Naive thymus-derived CD4-positive, alpha-beta T cell (primary cell): Measurements from ENCODE around the gene DMRTA2. TPM values are rescaled to one million over a fixed set of nuclear protein-coding genes. Genes with fewer than 3 reads are reported as not detected.

Experiments used
- ATAC-seq: fragments of 150-1000 bp; cut with Tn5 transposase; 2 replicates; pipeline ENCODE4 v1.10.0; 2021; ENCODE audit warnings: mild to moderate bottlenecking, moderate library complexity
- CTCF ChIA-PET: fragments of 350-600 bp; sonication (Branson Sonifier 250); formaldehyde crosslinking; loops from one replicate; lab custom pipeline; 2021; ENCODE audit warnings: antibody characterized with exemption; lab: Charles Lee
- POLR2A ChIA-PET: fragments of 350-600 bp; sonication (Branson Sonifier 250); formaldehyde crosslinking; loops from one replicate; lab custom pipeline; 2021; ENCODE audit warnings: antibody characterized with exemption, inconsistent platforms; lab: Charles Lee
- DNase-seq, 9 donors: peaks; one replicate each; pipeline versions ENCODE4 v3.0.0 to v3.0.0-alpha.2; 2020 to 2022; ENCODE audit warnings: mixed read lengths in 1 of 9
- H3K27ac ChIP-seq: one replicate; pipeline ENCODE4 v1.7.0; 2013; ENCODE audit warnings: mild to moderate bottlenecking, low read depth, low read length, moderate library complexity
- H3K27me3 ChIP-seq, 2 donors: one replicate each; pipeline ENCODE4 v1.7.0; 2013; ENCODE audit warnings: low read length in 2 of 2, mild to moderate bottlenecking in 2 of 2, moderate library complexity in 2 of 2; ENCODE audit not compliant: control insufficient read depth in 2 of 2, insufficient read depth in 2 of 2
- H3K36me3 ChIP-seq, 3 experiments: 1 replicate in 2 of 3; 2 replicates in 1 of 3; pipeline ENCODE4 v1.7.0; 2013; ENCODE audit warnings: low read length in 3 of 3, mild to moderate bottlenecking in 3 of 3, moderate library complexity in 1 of 3; ENCODE audit not compliant: insufficient read depth in 3 of 3, control insufficient read depth in 2 of 3
- H3K4me1 ChIP-seq, 2 donors: one replicate each; pipeline ENCODE4 v1.7.0; 2013; ENCODE audit warnings: low read length in 2 of 2, mild to moderate bottlenecking in 2 of 2, moderate library complexity in 1 of 2; ENCODE audit not compliant: control insufficient read depth in 2 of 2, insufficient read depth in 2 of 2
- H3K4me3 ChIP-seq: 2 replicates; pipeline ENCODE4 v1.7.0; 2013; ENCODE audit warnings: mild to moderate bottlenecking, low read length
- H3K9me3 ChIP-seq, 3 experiments: 1 replicate in 2 of 3; 2 replicates in 1 of 3; pipeline ENCODE4 v1.7.0; 2013; ENCODE audit warnings: low read length in 3 of 3; ENCODE audit not compliant: control insufficient read depth in 2 of 3
- H3K27ac Mint-ChIP-seq, 9 donors: one replicate each; pipeline ENCODE4 v1.8.0; 2020 to 2022; ENCODE audit warnings: mixed read lengths in 9 of 9, mild to moderate bottlenecking in 8 of 9, moderate library complexity in 5 of 9, inconsistent platforms in 2 of 9
- H3K27me3 Mint-ChIP-seq, 5 donors: one replicate each; pipeline ENCODE4 v1.8.0; 2021 to 2022; ENCODE audit warnings: mixed read lengths in 5 of 5, mild to moderate bottlenecking in 1 of 5
- H3K36me3 Mint-ChIP-seq, 5 donors: one replicate each; pipeline ENCODE4 v1.8.0; 2020 to 2022; ENCODE audit warnings: mixed read lengths in 5 of 5, mild to moderate bottlenecking in 3 of 5, inconsistent platforms in 1 of 5
- H3K4me1 Mint-ChIP-seq, 7 donors: one replicate each; pipeline ENCODE4 v1.8.0; 2020 to 2022; ENCODE audit warnings: mixed read lengths in 7 of 7, mild to moderate bottlenecking in 3 of 7, inconsistent platforms in 1 of 7
- H3K4me3 Mint-ChIP-seq, 10 donors: one replicate each; pipeline ENCODE4 v1.8.0; 2020 to 2022; ENCODE audit warnings: mild to moderate bottlenecking in 10 of 10, mixed read lengths in 10 of 10, moderate library complexity in 6 of 10, inconsistent platforms in 2 of 10
- H3K9me3 Mint-ChIP-seq, 11 donors: one replicate each; pipeline ENCODE4 v1.8.0; 2020 to 2022; ENCODE audit warnings: mixed read lengths in 11 of 11, mild to moderate bottlenecking in 4 of 11, inconsistent platforms in 1 of 11, moderate library complexity in 1 of 11
- intact Hi-C, 2 donors: fragments of 100-400 bp; cut with micrococcal nuclease; formaldehyde crosslinking; loops; one replicate each; pipeline ENCODE4 v1.15.1; 2023
- polyA plus RNA-seq, 2 donors: library from polyadenylated mRNA; unstranded; fragments of 300-500 nt; fragmentation: Illumina TruSeq; gene quantifications; one replicate each; pipeline ENCODE4 v1.2.3, GENCODE V29; 2021
- total RNA-seq, 6 experiments: library from RNA in 5 of 6; stranded (reverse) in 5 of 6; gene quantifications; 1 replicate in 5 of 6; 2 replicates in 1 of 6; pipeline ENCODE4 v1.2.3 and lab custom pipeline; 2021 to 2026

Gene DMRTA2
- total and polyA plus RNA-seq, 7 experiments from 2014 or later: not detected

DNA sequence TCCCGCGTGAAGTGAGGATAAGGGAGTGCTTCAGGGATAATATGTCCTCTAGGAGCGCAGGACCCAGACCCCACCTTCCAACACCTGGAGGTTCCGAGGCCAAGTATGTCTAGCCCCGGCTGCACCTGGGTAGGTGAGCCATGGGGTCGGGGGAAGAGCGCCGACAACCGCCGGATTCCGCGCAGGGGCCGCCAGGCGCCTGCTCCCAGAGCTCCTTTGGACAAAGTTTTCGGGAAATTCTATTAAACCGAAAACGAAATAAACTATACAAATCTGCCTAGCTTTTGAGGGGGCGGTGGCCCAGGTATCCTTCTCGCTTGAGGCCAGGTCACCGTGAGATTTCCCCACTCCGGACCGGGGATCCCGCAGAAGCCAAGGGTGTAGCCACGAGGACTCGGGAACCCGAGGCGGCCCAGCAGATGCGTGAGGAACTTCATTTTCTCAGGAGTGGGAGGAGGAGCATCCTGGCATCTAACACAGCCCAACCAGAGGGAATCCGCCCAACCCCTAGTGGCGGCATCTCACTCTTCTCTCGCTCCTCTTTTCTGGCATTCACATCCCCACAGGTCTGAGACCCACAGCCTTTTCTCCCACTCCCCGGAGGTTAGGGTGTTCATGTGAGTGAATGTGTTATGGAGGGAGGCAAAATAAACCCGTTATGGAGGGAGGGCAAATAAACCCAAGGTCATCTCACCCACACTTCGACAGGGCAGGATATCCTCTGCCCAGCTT, 2.3 kb upstream of the DMRTA2 start:
- peaks cover 0 to 8% (median 0%) of the 10 kb centered on the region in 11 donors for H3K9me3 Mint-ChIP-seq
- Histone ChIP-seq H3K36me3 (no peaks in the 10 kb centered on the region), H3K4me3 (no peak overlapping the region), H3K27ac (no peak overlapping the region), H3K4me1 (no peaks in the 10 kb centered on the region), H3K27me3 (peaks cover 12 to 41% of the 10 kb centered on the region in 2 donors), H3K9me3 (no peaks in the 10 kb centered on the region)
- ATAC-seq (no peak), DNase-seq (no peak)
- POLR2A ChIA-PET: no interaction called here
- H3K36me3 Mint-ChIP-seq: peaks cover 0 to 11% (median 4%) of the 10 kb centered on the region in 5 donors
- CTCF ChIA-PET: no interaction called here
- H3K4me3 Mint-ChIP-seq: peak overlapping the region in 8 of 10 donors; percentile 48 to 94 (median 84)
- H3K27me3 Mint-ChIP-seq: peaks cover 79 to 92% (median 88%) of the 10 kb centered on the region in 5 donors
- H3K27ac Mint-ChIP-seq: peak overlapping the region in 1 of 9 donors; percentile 60
- intact Hi-C loops: no loop called here
- H3K4me1 Mint-ChIP-seq: peaks cover 24 to 66% (median 41%) of the 10 kb centered on the region in 7 donors

DNA sequence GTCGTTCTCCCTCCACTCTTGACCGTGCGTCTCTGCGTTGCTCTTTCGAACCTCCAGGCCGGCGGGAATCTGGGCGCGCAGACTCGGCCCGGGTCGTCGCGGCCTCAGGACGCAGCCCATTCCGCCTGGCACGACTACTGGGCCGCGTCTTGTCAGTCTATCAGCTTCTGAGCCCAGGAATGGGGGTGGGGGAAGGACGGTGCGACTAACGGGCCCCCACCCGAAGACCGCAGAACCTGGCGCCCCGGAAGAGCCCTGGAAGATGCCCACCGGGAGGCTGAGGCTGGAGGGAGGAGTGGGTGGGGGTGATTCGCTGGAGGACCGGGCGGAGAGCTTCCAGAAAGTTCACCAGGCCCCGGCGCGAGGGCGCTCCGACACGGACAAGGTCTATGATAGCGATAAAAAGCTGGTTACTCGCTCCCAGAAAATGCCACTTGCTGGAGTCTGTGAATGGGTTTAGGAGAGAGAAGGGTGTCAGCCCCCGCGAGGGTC, 1.7 kb upstream of the DMRTA2 start:
- Histone ChIP-seq H3K27me3 (peaks cover 8 to 35% of the 10 kb centered on the region in 2 donors), H3K9me3 (no peaks in the 10 kb centered on the region), H3K4me3 (peak overlapping the region; percentile 56), H3K36me3 (no peaks in the 10 kb centered on the region), H3K4me1 (no peaks in the 10 kb centered on the region), H3K27ac (no peak overlapping the region)
- peaks cover 0 to 11% (median 3%) of the 10 kb centered on the region in 5 donors for H3K36me3 Mint-ChIP-seq
- H3K4me1 Mint-ChIP-seq: peaks cover 29 to 69% (median 47%) of the 10 kb centered on the region in 7 donors
- intact Hi-C loops: loop anchor here in 1 of 2 donors (5.0 kb wide), 1 partner anchor 182 kb away; no protein-coding TSS in a partner anchor
- H3K27me3 Mint-ChIP-seq: peaks cover 79 to 92% (median 88%) of the 10 kb centered on the region in 5 donors
- ATAC-seq (no peak), DNase-seq (no peak)
- ChIA-PET POLR2A (no interaction called here), CTCF (no interaction called here)
- peaks cover 0 to 8% (median 0%) of the 10 kb centered on the region in 11 donors for H3K9me3 Mint-ChIP-seq
- peak overlapping the region in 1 of 9 donors; percentile 44 for H3K27ac Mint-ChIP-seq
- peak overlapping the region; percentile 81 to 94 (median 85) for H3K4me3 Mint-ChIP-seq

DNA sequence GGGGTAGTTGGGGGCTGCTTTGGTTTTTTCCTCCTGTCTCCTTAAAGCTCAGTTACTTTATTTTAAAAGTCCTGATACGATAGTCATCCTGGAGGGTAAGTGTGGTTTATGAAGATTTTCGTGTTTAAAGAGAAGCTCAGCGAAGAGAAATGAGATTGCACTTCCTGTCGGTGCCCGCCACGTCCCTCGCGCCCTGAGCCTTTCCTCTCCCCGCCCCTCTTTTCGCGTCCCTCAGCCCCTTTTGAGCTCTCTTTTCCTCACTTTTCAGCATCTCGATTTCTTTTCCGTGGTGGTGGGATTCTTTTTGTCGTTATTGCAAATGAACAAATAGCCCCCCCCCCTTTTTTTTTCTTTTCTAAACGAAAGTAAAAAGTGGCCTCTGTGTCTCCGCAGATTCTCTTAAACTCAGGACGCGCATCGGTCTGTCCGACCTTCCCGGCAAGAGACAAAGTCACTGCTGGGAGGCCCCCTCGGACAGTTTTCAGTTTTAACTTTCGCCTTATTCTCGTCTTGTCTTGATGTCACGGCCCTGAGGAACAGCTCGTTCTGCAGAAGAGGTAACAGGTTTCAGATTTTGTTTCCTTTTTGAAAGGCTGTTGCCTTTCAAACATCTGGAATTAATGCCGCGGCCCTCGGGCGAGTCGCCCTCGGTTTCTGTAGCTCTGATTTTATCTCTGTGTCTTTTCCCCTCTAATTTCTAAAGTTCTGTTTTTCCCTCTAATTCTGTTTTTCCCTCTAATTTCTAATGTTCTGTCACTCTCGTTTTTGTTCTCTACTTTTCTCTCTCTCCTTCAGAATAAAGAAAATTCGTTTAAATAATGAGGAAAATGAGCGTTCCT, 1.0 kb upstream of the DMRTA2 start:
- peak overlapping the region; percentile 81 to 94 (median 85) for H3K4me3 Mint-ChIP-seq
- peak overlapping the region in 2 of 9 donors; percentile 32 to 44 for H3K27ac Mint-ChIP-seq
- peaks cover 0 to 11% (median 0%) of the 10 kb centered on the region in 5 donors for H3K36me3 Mint-ChIP-seq
- ATAC-seq: no peak
- ChIA-PET POLR2A (no interaction called here), CTCF (no interaction called here)
- Histone ChIP-seq H3K27ac (no peak overlapping the region), H3K9me3 (no peaks in the 10 kb centered on the region), H3K4me3 (peak overlapping the region; percentile 56), H3K4me1 (no peaks in the 10 kb centered on the region), H3K27me3 (peaks cover 8 to 29% of the 10 kb centered on the region in 2 donors), H3K36me3 (no peaks in the 10 kb centered on the region)
- DNase-seq: no peak
- H3K27me3 Mint-ChIP-seq: peaks cover 77 to 91% (median 86%) of the 10 kb centered on the region in 5 donors
- peaks cover 0 to 8% (median 0%) of the 10 kb centered on the region in 11 donors for H3K9me3 Mint-ChIP-seq
- peaks cover 33 to 73% (median 52%) of the 10 kb centered on the region in 7 donors for H3K4me1 Mint-ChIP-seq
- intact Hi-C loops: loop anchor here in 1 of 2 donors (5.0 kb wide), 1 partner anchor 183 kb away; no protein-coding TSS in a partner anchor

DNA sequence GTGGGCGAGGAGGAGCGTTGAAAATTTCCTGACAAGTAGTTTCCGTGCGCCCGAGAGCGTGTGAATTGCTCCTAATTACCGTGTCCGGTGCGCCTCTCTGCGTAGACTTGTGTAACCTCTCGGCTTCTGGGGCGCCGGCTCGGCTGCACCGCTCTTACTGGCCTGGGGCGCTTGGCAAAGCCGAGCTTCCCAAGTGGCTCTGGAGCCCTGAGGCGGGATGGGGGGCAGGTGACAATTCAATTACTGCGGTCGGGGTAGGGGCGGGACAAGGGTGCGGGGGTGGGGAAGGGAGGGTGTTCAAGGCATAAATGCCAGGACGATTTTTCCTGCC, 392 bp upstream of the DMRTA2 start:
- H3K27ac Mint-ChIP-seq: peak overlapping the region in 2 of 9 donors; percentile 32 to 44
- no peak for ATAC-seq
- H3K4me3 ChIP-seq: no peak overlapping the region
- H3K9me3 Mint-ChIP-seq: peaks cover 0 to 8% (median 0%) of the 10 kb centered on the region in 11 donors
- H3K27ac ChIP-seq: no peak overlapping the region
- ChIA-PET POLR2A (no interaction called here), CTCF (no interaction called here)
- H3K36me3 ChIP-seq: no peaks in the 10 kb centered on the region
- intact Hi-C loops: loop anchor here in 1 of 2 donors (5.0 kb wide), 1 partner anchor 184 kb away; no protein-coding TSS in a partner anchor
- H3K4me3 Mint-ChIP-seq: peak overlapping the region; percentile 81 to 94 (median 85)
- H3K27me3 Mint-ChIP-seq: peaks cover 71 to 85% (median 80%) of the 10 kb centered on the region in 5 donors
- H3K4me1 ChIP-seq: no peaks in the 10 kb centered on the region
- H3K27me3 ChIP-seq: peaks cover 8 to 25% of the 10 kb centered on the region in 2 donors
- peaks cover 33 to 73% (median 52%) of the 10 kb centered on the region in 7 donors for H3K4me1 Mint-ChIP-seq
- H3K9me3 ChIP-seq: no peaks in the 10 kb centered on the region
- H3K36me3 Mint-ChIP-seq: peaks cover 0 to 11% (median 0%) of the 10 kb centered on the region in 5 donors
- peak in 1 of 9 donors; percentile 32 for DNase-seq

DNA sequence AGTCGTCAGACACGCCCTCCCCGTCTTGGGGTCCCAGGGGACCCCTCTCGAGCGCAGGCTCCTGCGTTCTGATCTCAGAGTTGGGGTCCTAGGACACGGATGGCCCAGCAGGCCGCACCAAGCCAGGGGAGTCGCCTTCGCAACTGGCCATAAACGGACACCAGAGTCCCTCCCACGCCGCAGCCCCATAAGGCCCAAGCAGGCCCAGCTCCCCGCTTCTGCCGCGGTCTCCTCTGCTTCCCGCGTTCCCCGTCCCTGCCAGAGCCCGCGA, 633 bp downstream of the DMRTA2 start:
- CTCF ChIA-PET: no interaction called here
- peak overlapping the region in 7 of 10 donors; percentile 21 to 83 (median 51) for H3K4me3 Mint-ChIP-seq
- Histone ChIP-seq H3K27me3 (peaks cover 7 to 25% of the 10 kb centered on the region in 2 donors), H3K36me3 (no peaks in the 10 kb centered on the region), H3K27ac (no peak overlapping the region), H3K4me3 (no peak overlapping the region), H3K9me3 (no peaks in the 10 kb centered on the region), H3K4me1 (no peaks in the 10 kb centered on the region)
- peaks cover 0 to 8% (median 0%) of the 10 kb centered on the region in 11 donors for H3K9me3 Mint-ChIP-seq
- peaks cover 0 to 8% (median 0%) of the 10 kb centered on the region in 5 donors for H3K36me3 Mint-ChIP-seq
- peak overlapping the region in 1 of 9 donors; percentile 59 for H3K27ac Mint-ChIP-seq
- peaks cover 33 to 69% (median 50%) of the 10 kb centered on the region in 7 donors for H3K4me1 Mint-ChIP-seq
- intact Hi-C loops: loop anchor here in 1 of 2 donors (5.0 kb wide), 1 partner anchor 185 kb away; no protein-coding TSS in a partner anchor
- DNase-seq (peak in 1 of 9 donors; percentile 24), ATAC-seq (no peak)
- POLR2A ChIA-PET: no interaction called here
- peaks cover 73 to 86% (median 75%) of the 10 kb centered on the region in 5 donors for H3K27me3 Mint-ChIP-seq
